GM12875 (cell line): ENCODE measurements around the gene IMP4.

ENCODE experiments used
- H3K4me3 ChIP-seq: one replicate; pipeline ENCODE4 v1.5.1; 2011; ENCODE audit warnings: low read depth, low read length, control low read depth
- TF ChIP-seq, protein P1 (sequence below): IDR thresholded peaks from 2 replicates; pipeline ENCODE4 v1.5.1; 2011; ENCODE audit warnings: low read depth, mild to moderate bottlenecking, control low read depth, inconsistent platforms, low read length, moderate library complexity, borderline replicate concordance; ENCODE audit not compliant: insufficient read depth

IMP4 gene

DNA sequence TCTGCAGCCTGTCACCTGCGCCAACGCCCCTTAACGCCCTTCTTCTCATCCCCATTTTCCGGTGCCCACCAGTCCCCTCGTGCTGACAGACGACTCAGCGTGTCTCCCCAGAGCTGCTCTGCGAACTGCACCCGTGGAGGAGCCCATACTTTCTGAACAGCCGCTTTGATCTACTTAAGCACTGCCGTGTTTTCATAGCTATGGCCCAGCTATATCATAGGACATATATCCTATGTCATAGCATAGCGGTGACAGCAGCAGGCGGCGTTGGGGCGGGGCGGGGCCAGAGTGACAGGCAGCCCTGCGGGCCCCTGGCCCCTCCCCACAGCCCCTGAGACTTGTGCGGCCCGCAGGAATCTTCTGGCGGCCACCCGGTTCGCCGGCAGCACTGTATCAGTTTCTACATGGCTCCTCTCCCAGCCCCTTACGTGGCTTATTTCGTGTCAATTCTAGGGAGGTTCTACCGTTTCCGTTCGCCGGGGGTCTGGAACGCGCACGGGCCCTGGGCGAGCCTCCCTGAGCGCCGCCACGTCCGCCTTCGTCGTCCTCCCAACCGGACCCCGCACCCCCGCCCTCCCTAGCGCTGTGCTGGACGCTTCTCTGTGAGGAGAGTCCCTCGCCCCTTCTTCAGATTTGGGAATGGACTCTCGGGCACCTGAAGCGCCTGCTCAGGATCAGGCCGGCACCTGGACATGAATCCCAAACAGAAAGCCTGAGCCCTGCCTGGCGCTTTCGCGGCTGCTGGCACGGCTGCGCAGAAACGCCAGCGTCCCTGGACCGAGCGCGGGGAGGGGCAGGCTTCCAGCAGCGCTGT, 48.6 kb downstream of the IMP4 start:
- peak overlapping the region; percentile 63 for H3K4me3 ChIP-seq
- TF ChIP-seq, protein P1, sequence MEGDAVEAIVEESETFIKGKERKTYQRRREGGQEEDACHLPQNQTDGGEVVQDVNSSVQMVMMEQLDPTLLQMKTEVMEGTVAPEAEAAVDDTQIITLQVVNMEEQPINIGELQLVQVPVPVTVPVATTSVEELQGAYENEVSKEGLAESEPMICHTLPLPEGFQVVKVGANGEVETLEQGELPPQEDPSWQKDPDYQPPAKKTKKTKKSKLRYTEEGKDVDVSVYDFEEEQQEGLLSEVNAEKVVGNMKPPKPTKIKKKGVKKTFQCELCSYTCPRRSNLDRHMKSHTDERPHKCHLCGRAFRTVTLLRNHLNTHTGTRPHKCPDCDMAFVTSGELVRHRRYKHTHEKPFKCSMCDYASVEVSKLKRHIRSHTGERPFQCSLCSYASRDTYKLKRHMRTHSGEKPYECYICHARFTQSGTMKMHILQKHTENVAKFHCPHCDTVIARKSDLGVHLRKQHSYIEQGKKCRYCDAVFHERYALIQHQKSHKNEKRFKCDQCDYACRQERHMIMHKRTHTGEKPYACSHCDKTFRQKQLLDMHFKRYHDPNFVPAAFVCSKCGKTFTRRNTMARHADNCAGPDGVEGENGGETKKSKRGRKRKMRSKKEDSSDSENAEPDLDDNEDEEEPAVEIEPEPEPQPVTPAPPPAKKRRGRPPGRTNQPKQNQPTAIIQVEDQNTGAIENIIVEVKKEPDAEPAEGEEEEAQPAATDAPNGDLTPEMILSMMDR = no peak

DNA sequence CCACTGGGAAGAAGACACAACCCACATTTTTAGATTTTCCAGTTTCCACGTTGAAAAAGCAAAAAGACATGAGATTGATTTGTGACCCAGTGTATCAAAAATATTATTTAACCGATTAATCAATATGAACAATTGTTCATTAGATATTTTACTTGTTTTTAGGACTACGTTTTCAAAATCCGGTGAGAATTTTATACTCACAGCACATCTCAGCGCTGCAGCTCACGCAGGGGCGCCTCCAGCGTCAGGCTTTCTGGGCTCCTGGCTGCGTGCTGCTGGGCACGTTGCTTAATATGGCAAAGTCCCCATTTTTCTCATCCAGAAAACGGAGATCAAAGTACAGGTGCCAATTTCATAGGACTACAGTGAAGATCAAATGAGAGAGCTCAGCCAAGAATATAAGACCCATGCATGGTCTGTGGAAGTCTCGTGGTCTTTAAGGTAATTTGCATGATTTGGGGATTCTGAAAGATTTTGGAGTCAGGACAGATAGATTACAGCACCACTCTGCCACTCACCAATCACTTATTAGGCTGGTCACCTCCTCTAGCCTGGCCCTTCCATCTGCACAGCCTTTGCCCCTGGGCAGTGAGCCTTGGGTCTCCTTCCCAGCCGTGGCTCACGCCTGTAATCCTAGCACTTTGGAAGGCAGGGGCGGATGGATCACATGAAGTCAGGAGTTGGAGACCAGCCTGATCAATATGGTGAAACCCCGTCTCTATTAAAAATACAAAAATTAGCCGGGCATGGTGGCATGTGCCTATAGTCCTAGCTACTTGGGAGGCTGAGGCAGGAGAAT, 49.4 kb downstream of the IMP4 start:
- peak overlapping the region; percentile 63 for H3K4me3 ChIP-seq
- TF ChIP-seq, protein P1 = no peak

DNA sequence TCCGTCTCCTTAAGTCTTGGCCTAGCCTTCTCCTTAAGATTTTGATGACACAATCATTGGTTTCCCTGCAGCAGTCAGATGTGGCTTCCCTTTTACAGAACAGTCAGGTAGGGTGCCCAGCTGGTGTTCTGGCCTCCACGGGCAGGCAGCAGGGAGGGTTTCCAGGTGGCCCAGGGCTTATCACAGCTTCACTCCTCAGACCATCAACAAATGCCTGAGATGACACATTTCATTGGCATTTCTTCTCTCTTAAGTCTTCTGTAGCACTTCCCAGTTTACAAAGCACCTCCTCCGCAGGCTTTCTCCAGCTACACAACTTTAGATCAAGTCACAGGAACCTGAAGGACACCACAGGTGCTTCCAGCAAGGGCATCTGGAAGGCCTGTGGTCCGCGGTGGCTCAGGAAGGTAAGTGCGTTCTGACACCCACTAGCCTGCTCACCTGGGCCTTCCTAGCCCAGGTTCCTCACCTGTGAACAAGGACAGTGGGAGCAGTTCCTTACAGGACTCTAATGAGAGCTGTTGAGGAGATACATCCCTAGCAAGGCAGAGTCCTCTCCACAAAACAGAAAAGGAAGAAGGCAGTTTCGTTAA, 50.7 kb downstream of the IMP4 start:
- TF ChIP-seq, protein P1 = no peak

More for the DNA sequence above, 50.7 kb downstream of the IMP4 start:
- H3K4me3 ChIP-seq = no peak overlapping the region
